ENCODE measurements around the gene SPRYD4.
"Not testable (repeated sequence)": the region's sequence is repeated elsewhere in the genome, so short reads cannot be mapped to it uniquely, and the experiment has no call there.

The SPRYD4 gene

DNA sequence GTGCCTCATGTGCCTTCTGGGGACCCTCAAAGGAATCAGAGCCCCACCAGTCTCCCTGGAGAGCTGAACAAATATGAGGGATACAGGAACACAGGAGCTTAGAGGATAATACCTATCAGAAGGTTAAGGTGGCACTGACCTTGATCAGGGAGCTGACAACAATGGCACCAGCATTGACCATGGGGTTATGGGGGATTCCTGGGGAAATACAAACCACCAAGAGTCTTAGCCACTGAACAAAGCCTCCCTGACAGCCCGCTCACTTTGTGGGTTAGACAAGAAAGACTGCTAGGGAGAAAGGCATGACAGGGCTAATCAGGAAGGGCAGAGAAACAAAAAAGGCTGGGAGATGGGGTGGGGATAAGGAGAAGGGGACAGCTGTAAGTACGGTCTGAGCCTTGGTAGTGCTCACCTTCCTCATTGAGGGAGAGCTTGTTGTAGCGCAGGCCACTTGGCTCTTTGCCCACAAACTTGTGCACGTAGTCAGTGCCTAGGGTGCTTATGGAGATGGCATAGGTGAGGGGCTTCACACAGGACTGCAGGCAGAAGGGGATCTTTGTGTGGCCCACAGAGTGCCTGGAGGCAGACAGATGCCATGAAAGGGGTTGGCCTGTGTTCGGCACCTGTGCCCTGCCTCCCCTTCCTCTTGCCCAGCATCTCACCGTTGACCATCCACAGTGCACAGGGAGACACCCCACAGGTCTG, 9.3 kb downstream of the SPRYD4 start:
- no peak for DNase-seq

DNA sequence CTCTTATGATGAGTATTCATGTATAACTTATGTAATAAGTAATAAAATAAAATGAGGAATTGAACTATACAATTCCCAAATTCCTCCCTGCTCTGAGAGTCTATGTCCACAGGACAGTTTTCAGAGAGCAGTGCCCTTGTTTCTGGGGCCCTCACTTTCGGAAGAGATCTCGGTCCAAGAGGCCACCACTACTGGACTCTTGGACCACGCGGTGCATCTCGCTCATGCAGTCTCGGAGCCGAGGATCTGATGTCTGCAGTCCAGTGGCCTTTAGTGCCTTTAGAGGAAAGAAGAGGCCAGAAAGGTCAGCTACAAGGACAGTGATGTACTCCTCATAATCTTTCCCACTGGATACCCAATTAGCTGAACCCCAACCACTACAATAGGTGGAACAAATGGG, 11.2 kb downstream of the SPRYD4 start:
- DNase-seq = no peak

DNA sequence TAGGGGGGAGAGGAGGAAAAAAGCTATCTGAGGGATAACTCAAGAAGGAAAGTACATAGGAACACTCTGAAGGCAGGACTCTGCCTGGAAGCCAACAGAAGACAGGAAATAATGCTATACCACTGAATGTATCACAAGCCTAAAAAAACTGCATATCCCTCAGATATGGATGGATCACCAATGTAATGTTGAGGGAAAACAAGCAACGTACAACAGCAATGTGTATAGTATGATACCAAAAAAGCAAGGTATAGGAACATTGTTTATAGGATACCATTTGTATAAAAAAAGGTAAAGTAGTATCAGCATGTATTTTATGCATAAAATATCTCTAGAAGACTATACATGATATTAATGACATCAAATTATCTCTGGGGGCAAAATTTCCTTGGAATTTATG, 16.2 kb downstream of the SPRYD4 start:
- no peak for DNase-seq

DNA sequence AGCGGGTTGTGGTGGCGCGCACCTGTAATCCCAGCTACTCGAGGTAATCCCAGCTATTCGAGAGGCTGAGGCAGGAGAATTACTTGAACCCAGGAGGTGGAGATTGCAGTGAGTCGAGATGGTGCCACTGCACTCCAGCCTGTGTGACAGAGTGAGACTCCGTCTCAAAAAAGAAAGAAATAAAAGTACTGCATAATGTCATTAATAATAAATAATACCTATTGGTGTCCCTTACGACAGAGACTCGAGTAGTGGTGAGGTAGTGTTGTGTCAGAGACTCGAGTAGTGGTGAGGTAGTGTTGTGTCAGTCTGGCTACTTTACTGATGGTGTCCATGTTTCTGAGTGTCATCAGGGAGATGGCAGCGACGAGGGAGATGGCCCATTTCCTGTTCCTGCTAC, 18.3 kb downstream of the SPRYD4 start:
- no peak for DNase-seq

DNA sequence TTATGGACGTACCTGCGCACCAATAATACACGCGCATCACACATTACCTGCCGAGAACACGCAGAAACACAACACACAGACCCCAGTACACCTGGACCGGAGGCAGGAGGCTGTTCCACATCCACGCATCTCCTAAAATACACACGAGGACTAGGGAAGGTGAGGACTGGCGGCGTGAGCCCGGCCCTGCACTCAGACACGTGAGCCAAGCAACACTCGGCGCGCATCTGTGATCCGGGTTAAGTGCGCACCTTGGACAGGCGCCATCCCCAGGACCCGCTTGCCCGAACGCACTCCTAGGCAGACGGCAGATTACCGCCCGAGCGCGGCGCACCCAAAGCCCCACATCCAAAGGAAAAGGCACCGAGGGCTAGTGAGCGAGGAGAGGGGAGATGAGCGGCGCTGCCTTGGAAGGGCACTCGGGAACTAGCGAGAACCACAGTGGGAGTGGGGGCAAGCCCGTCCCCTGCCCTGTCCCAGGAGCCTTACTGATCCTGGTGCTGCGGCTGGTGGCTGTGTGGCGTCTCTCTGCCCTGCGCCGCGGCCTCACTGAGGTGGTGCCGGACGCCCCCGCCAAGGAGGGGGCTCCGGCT, 19.2 kb downstream of the SPRYD4 start:
- DNase-seq = peak; percentile 19

DNA sequence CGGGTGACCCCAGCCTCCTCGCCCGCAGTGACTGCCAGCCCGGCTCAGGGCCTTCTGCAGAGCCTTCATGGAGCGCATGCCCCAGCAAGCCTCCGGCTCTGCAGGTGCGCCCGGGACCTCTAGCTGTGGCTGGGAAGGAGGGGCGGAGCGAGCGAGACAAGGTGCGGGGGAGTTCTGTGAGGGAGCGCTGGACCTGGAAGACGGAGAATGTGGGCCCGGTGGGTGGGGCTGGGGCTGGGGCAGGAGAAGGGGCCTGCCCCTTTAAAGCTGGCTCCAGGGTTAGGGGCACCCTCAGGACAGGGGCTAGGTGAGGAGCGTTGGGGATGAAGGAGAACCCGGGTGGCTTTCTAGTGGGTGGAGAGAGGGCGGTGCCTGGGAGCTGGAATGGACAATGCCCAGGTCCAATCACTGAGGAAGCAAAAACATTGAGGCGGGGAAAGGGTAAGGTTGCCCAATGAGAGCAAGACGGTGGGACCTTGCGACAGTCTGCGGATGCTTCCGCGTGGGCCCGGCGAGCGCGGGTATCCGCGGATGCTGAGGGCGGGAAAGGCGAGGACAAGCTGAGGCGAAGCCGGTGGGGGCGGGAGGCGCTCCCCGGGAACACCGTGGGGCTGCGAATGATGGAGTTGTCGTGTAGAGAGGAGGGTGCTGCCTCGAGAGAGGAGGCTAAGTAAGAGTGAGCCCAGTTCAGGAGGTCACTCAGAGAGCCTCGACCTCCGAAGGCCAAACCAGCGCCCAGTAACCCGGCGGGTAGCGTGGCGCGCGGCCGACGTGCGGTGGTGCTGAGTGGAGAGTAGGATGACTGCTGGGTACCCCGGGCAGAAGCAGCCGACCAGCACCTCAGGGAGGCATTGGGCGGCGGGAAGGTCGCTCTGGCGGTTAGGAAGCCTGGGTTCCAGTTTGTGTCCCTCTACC, 19.9 kb downstream of the SPRYD4 start, which contains the start of gene GLS2:
GLS2 (minus strand) TSS at position 121 of the 915 bp plus-strand sequence; CDS start at position 78, 43 bp downstream.
- peak; percentile 67 for DNase-seq

DNA sequence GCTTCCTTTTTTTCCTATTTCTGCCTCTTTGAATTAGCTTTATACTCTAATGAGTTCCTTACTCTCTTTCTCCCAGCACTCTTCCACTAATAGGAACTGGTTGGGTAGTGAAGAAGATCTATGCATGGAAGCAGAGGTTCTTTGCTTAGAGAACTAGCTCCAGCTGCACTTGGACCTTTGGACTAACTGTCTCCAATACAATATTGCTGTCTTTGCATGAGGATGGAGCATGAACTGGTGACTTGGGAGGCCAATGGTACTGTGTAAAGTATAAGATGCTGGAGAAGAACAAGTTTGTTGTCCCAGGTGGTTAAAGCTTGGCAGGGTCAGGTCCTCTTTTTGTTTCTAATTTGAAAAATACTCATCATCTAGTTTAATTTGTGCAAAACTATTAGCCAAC, 22.0 kb downstream of the SPRYD4 start:
- no peak for DNase-seq

DNA sequence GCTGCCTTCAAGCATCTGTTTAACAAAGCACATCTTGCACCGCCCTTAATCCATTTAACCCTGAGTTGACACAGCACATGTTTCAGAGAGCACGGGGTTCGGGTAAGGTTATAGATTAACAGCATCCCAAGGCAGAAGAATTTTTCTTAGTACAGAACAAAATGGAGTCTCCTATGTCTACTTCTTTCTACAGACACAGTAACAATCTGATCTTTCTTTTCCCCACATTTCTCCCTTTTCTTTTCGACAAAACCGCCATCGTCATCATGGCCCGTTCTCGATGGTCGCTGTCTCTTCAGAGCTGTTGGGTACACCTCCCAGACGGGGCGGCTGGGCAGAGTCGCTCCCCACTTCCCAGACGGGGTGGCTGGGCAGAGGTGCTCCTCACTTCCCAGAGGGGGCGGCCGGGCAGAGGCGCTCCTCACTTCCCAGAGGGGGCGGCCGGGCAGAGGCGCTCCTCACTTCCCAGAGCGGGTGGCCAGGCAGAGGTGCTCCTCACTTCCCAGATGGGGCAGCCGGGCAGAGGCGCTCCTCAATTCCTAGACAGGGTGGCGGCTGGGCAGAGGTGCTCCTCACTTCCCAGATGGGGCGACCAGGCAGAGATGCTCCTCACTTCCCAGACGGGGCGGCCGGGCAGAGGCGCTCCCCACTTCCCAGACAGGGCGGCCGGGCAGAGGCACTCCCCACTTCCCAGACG, 25.2 kb downstream of the SPRYD4 start:
- DNase-seq = not testable (repeated sequence)

DNA sequence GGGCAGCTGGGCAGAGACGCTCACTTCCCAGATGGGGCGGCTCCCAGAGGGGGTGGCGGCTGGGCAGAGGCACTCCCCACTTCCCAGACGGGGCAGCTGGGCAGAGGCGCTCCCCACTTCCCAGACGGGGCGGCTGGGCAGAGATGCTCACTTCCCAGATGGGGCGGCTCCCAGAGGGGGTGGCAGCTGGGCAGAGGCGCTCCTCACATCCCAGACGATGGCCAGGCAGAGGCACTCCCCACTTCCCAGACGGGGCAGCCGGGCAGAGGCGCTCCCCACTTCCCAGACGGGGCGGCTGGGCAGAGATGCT, 25.7 kb downstream of the SPRYD4 start:
- not testable (repeated sequence) for DNase-seq

DNA sequence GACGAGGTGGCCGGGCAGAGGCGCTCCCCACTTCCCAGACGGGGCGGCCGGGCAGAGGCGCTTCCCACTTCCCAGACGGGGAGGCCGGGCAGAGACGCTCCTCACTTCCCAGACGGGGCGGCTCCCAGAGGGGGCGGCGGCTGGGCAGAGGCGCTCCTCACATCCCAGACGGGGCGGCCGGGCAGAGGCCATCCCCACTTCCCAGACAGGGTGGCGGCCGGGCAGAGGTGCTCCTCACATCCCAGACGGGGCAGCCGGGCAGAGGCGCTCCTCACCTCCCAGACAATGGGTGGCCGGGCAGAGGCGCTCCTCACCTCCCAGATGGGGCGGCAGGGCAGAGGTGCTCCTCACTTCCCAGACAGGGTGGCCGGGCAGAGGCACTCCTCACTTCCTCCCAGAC, 26.1 kb downstream of the SPRYD4 start:
- DNase-seq = not testable (repeated sequence)

DNA sequence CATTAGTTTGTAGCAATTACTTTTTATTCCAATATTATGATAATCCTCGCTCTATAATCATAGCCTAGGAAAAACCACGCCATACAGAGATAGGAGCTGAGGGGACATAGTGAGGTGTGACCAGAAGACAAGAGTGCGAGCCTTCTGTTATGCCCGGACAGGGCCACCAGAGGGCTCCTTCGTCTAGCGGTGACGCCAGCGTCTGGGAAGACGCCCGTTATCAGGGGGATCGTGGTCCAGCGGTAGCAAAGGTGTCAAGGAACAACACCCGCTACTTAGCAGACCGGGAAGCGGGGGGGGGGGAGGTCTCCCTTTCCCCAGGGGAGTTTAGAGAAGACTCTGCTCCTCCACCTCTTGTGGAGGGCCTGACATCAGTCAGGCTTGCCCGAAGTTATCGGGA, 28.3 kb downstream of the SPRYD4 start:
- DNase-seq = not testable (repeated sequence)

DNA sequence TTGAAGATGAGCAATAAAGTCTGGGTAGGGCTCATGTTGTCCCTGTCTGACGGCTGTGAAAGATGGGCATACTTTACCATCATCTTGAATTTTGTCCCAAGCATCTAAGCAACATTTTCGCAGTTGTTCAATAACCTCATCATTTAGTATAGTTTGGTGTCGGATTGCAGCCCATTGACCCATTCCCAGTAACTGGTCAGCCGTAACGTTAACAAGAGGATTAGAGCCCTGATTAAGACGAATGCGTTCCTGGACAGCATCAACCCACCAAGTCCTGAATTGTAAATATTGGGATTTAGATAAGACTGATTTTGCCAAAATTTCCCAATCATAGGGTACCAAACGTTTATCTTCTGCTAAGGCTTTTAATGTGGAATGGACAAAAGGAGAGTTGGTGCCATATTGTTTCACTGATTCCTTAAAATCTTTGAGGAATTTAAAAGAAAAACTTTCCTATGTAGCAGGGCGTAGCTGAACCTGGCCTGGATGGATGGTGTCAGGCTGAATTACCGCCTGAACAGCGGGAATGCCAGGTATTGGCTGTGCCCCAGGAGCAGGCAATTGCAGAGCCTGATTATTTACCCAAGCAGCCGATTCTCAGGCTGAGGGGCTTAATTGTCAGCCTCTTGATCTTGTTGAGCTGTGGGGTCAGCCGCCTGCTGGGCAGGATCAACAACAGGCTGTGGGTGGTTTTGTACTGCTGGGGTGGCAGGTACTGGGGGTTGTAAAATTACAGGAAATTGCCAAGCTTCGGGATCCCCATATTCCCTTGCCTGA, 29.9 kb downstream of the SPRYD4 start:
- peak; percentile 9 for DNase-seq

DNA sequence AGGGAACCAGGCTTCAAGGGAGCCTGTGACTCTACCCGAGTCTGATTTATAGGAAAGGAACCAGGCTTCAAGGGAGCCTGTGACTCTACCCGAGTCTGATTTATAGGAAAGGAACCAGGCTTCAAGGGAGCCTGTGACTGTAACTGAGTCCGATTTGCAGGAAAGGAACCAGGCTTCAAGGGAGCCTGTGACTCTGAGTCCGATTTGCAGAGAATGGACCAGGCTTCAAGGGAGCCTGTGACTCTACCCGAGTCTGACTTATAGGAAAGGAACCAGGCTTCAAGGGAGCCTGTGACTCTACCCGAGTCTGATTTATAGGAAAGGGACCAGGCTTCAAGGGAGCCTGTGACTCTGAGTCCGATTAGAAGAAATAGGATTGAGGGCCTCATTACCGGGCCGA, 31.1 kb downstream of the SPRYD4 start:
- not testable (repeated sequence) for DNase-seq

DNA sequence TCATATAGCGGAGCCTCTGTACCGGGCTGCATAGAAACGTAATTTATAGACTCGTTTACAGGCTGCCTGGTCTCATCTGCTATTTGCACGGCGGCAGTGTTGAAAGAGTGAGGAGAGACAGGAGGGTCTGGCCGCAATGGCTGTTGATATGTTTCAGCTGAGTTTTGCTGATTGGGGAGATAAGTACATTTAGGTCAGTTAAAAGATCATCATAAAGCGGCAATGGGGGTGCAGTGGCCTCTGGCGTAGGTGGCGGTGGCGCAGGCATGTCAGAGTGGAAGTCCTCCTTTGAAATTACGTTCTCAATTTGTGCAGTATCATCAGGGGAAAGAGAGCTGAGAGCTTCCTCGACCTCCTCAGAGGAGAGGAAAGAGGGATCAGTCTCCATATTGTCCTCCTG, 31.5 kb downstream of the SPRYD4 start:
- DNase-seq = not testable (repeated sequence)

DNA sequence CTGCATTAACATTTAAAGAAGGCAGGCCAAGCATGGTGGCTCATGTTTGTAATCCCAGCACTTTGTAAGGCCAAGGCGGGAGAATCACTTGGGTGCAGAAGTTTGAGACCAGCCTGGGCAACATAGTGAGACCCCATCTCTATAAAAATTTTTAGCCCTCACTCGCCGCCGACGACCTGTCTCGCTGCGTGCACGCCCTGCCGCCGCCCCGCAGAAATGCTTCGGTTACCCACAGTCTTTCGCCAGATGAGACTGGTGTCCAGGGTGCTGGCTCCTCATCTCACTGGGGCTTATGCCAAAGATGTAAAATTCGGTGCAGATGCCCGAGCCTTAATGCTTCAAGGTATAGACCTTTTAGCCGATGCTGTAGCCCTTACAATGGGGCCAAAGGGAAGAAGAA, 42.4 kb downstream of the SPRYD4 start:
- DNase-seq = no peak

DNA sequence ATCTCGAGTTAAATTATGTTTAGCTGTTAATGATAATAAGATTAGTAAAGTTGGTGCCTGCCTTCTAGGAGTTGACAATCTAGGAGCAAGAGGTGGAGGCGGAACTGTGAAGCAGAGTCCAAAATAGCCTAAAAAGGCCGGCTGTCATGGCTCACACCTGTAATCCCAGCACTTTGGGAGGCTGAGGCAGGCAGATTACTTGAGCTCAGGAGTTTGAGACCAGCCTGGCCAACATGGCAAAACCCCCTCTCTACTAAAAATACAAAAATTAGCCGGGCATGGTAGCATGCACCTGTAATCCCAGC, 45.6 kb downstream of the SPRYD4 start:
- not testable (repeated sequence) for DNase-seq

DNA sequence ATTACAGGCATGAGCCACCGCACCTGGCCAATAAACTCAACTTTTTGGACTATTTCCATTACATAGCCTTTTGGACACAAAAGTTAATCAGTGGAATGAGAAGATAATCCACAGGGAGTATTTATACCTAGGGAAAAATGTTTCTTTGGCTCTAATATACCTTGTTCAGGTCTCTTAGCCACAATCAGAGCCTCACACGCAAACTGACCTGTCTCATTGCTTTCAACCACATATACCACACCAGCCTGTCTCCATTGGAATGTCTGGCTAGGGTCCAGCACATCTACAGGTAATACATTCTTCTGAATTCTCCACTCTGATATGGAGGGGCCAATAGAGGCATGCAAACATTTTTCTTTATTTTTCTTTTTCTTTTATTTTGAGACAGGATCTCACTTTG, 49.5 kb downstream of the SPRYD4 start:
- no peak for DNase-seq

DNA sequence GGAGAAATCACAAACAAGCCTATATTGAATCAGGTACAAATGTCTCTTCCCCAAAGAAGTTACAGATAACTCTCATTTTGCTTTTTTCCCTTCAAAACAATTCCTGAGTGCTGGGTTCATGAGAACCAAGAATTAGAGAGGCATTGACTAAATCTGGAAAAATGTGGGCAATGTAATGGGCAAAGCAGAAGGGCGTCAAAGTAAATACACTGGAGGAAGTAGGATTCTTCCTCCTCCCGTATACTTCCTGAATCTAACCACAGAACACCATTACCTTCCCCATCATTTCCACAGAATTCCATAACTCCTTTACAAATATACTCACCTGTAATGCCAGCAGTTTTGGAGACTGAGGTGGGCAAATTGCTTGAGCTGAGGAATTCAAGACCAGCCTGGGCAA, 50.2 kb downstream of the SPRYD4 start:
- no peak for DNase-seq

DNA sequence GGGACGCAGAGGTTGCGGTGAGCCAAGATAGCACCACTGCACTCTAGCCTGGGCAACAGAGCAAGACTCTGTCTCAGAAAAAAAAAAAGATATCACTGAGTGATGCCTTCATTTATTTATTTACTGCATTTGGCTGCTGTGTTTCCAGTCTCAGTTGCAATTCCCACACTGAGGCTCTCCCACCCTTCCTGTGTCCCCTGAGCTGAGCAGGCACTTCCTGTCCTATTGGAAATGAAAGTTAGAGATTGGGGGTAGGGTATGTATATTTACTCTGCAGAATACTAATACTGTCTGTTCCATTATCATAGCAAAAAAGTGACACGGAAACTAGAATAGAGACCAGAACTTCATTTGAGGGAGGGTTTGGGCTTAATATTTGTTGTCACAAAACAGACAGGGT, 51.7 kb downstream of the SPRYD4 start:
- DNase-seq = no peak

DNA sequence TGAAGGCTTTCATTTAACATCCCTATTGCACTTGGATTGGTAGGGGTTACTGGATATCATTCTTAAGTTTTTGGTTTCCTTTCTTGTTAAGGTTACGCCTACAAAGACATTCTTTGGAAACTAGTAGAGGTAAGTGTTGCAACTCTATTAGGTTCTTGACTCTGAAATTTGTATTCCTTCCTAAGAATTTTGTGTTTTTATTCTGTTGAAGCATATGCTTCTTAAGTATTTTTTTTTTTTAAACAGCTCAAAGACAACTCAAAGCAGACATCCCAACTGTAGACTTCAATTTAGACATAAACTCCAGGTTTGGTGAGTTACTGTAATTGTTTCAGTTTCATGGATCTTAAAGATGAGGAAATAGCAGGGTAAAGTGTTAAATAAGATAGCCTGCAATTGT, 52.1 kb downstream of the SPRYD4 start:
- DNase-seq = no peak

DNA sequence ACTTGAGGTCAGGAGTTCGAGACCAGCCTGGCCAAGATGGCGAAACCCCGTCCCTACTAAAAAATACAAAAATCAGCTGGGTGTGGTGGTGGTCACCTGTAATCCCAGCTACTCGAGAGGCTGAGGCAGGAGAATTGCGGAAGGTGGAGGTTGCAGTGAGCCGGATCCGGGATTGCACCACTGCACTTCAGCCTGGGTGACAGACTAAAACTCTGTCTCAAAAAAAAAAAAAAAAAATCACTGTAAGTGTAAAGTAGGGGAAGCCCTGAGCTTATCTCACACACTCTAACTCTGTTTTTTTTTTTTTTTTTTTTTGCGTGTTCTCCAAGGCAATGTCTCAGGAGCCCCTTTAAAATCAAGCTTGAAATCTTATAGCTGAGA, 52.8 kb downstream of the SPRYD4 start:
- DNase-seq = no peak

DNA sequence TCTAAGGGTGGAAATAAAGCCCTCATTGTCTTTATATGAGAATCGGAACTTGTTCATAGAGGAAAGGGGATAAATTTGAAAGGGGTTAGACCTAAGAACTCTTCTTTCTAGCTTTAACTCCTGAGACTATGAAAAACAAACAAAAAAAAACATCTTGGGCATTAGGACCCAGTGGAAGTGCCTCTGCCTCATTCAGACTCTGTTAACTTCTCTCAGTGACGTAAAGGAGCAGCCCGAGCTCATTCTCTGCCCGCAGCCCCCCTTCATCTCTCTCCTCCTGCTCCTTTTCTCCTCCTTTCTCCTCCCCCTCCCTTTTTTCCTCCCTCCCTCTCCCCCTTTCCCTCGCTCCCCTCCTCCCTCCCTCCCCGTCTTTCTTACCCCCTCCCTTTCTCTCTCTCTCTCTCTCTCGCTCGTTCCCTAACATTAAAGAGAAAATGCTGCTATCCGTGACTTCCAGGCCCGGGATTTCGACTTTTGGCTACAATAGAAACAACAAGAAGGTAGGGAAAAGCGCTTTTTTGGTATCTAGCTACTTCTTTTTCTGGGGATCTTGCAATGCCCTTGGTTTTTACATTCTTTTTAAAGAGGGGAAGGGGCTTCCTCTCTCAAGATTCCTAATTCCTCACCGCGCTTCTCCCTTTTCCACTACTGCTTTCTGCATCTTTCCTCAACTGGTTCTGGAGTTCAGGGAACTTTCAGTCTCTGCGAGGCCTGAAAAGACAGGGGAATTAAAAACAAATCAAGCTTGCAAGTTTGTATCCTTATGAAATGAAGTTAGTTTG, 53.4 kb downstream of the SPRYD4 start, which contains the start of gene RBMS2:
RBMS2 (plus strand) TSS at position 231 of the 782 bp plus-strand sequence; CDS start at position 435, 204 bp downstream.
- peak; percentile 49 for DNase-seq

Data from DMS79 treated with DMSO at 0.1 percent for 48 hours (cell line).